NCI-H2196 (cell line): Measurements from ENCODE around the gene MYO1A.
"Not testable (repeated sequence)": the region's sequence is repeated elsewhere in the genome, so short reads cannot be mapped to it uniquely, and the experiment has no call there.

Experiments
- DNase-seq: peaks from one replicate; lab custom pipeline; 2025; ENCODE audit not compliant: unreplicated experiment; lab: John Stamatoyannopoulos, UW

The MYO1A gene

GRCh38 chr12:57087691-57088353 lies 37.9 kb upstream of the MYO1A start:
- DNase-seq: peak; percentile 78

GRCh38 chr12:57087010-57087690 lies 37.2 kb upstream of the MYO1A start:
- peak; percentile 73 for DNase-seq

GRCh38 chr12:57086493-57087009 lies 36.6 kb upstream of the MYO1A start:
- no peak for DNase-seq

GRCh38 chr12:57085999-57086492 lies 36.1 kb upstream of the MYO1A start:
- no peak for DNase-seq

GRCh38 chr12:57080855-57081254 lies 30.9 kb upstream of the MYO1A start:
- DNase-seq: no peak

- DNase-seq: no peak
These were observed 29.9 kb upstream of the MYO1A start for GRCh38 chr12:57079821-57080220.

GRCh38 chr12:57078519-57079404 lies 28.8 kb upstream of the MYO1A start, which contains the start of gene NEMP1:
TSS of gene NEMP1 (minus strand) at chr12:57078791. CDS start at chr12:57078745, 46 bp downstream.
- DNase-seq: peak; percentile 99

- DNase-seq: not testable (repeated sequence)
These were observed 23.9 kb upstream of the MYO1A start for GRCh38 chr12:57073566-57074450.

GRCh38 chr12:57072661-57073060 lies 22.7 kb upstream of the MYO1A start:
- DNase-seq: no peak

GRCh38 chr12:57069523-57069922 lies 19.6 kb upstream of the MYO1A start:
- peak; percentile 75 for DNase-seq

- DNase-seq: no peak
These were observed 16.3 kb upstream of the MYO1A start for GRCh38 chr12:57066245-57066644.

- no peak for DNase-seq
These were observed 14.2 kb upstream of the MYO1A start for GRCh38 chr12:57063991-57064685.

- DNase-seq: no peak
These were observed 8.5 kb upstream of the MYO1A start for GRCh38 chr12:57058454-57058853.

GRCh38 chr12:57057067-57057751 lies 7.3 kb upstream of the MYO1A start:
- no peak for DNase-seq

GRCh38 chr12:57055824-57056223 lies 5.9 kb upstream of the MYO1A start:
- no peak for DNase-seq

GRCh38 chr12:57053901-57054300 lies 4.0 kb upstream of the MYO1A start:
- DNase-seq: not testable (repeated sequence)

GRCh38 chr12:57053146-57053545 lies 3.2 kb upstream of the MYO1A start:
- not testable (repeated sequence) for DNase-seq

- DNase-seq: no peak
These were observed 1.1 kb upstream of the MYO1A start for GRCh38 chr12:57051011-57051410.

GRCh38 chr12:57049119-57049446 lies 846 bp downstream of the MYO1A start:
- no peak for DNase-seq
